Measurements from ENCODE around the gene CENPS.
"Not testable (repeated sequence)": the region's sequence is repeated elsewhere in the genome, so short reads cannot be mapped to it uniquely, and the experiment has no call there.

The CENPS gene

GRCh38 chr1:10402729-10403274 lies 27.4 kb upstream of the CENPS start:
- Mint-ChIP-seq H3K4me3 (no peak overlapping the region), H3K27ac (no peak overlapping the region), H3K27me3 (no peaks in the 10 kb centered on the region), H3K4me1 (peaks cover 24% of the 10 kb centered on the region), H3K9me3 (no peaks in the 10 kb centered on the region), H3K36me3 (peaks cover 11% of the 10 kb centered on the region)

GRCh38 chr1:10407201-10407600 lies 23.0 kb upstream of the CENPS start:
- Mint-ChIP-seq H3K4me1 (peaks cover 3% of the 10 kb centered on the region), H3K27me3 (no peaks in the 10 kb centered on the region), H3K9me3 (no peaks in the 10 kb centered on the region), H3K27ac (no peak overlapping the region), H3K4me3 (no peak overlapping the region), H3K36me3 (peaks cover 23% of the 10 kb centered on the region)

- H3K36me3 Mint-ChIP-seq = peaks cover 23% of the 10 kb centered on the region
- no peak overlapping the region for H3K4me3 Mint-ChIP-seq
- peak overlapping the region; percentile 92 for H3K27ac Mint-ChIP-seq
- no peaks in the 10 kb centered on the region for H3K27me3 Mint-ChIP-seq
- no peaks in the 10 kb centered on the region for H3K9me3 Mint-ChIP-seq
- peaks cover 7% of the 10 kb centered on the region for H3K4me1 Mint-ChIP-seq
Observed at GRCh38 chr1:10415211-10415930, 14.9 kb upstream of the CENPS start.

GRCh38 chr1:10415967-10416366 lies 14.3 kb upstream of the CENPS start:
- H3K36me3 Mint-ChIP-seq = peaks cover 21% of the 10 kb centered on the region
- not testable (repeated sequence) for H3K4me1 Mint-ChIP-seq, H3K27me3 Mint-ChIP-seq, H3K4me3 Mint-ChIP-seq, H3K9me3 Mint-ChIP-seq
- H3K27ac Mint-ChIP-seq = peak overlapping the region; percentile 70

GRCh38 chr1:10418741-10419140 lies 11.5 kb upstream of the CENPS start:
- not testable (repeated sequence) for H3K4me3 Mint-ChIP-seq, H3K9me3 Mint-ChIP-seq, H3K36me3 Mint-ChIP-seq, H3K27ac Mint-ChIP-seq, H3K4me1 Mint-ChIP-seq, H3K27me3 Mint-ChIP-seq

- H3K9me3 Mint-ChIP-seq = no peaks in the 10 kb centered on the region
- no peaks in the 10 kb centered on the region for H3K27me3 Mint-ChIP-seq
- no peak overlapping the region for H3K27ac Mint-ChIP-seq
- no peak overlapping the region for H3K4me3 Mint-ChIP-seq
- peaks cover 7% of the 10 kb centered on the region for H3K4me1 Mint-ChIP-seq
- peaks cover 6% of the 10 kb centered on the region for H3K36me3 Mint-ChIP-seq
Observed at GRCh38 chr1:10419351-10419750, 10.9 kb upstream of the CENPS start.

- H3K4me3 Mint-ChIP-seq = no peak overlapping the region
- no peaks in the 10 kb centered on the region for H3K4me1 Mint-ChIP-seq
- no peaks in the 10 kb centered on the region for H3K9me3 Mint-ChIP-seq
- H3K27me3 Mint-ChIP-seq = no peaks in the 10 kb centered on the region
- no peak overlapping the region for H3K27ac Mint-ChIP-seq
- H3K36me3 Mint-ChIP-seq = peaks cover 6% of the 10 kb centered on the region
Observed at GRCh38 chr1:10421637-10422036, 8.6 kb upstream of the CENPS start.

- H3K27ac Mint-ChIP-seq = no peak overlapping the region
- H3K9me3 Mint-ChIP-seq = no peaks in the 10 kb centered on the region
- H3K4me1 Mint-ChIP-seq = peaks cover 3% of the 10 kb centered on the region
Observed at GRCh38 chr1:10424034-10424433, 6.2 kb upstream of the CENPS start.

GRCh38 chr1:10424651-10425050 lies 5.6 kb upstream of the CENPS start:
- no peaks in the 10 kb centered on the region for H3K27me3 Mint-ChIP-seq
- peaks cover under 1% of the 10 kb centered on the region for H3K36me3 Mint-ChIP-seq
- no peak overlapping the region for H3K27ac Mint-ChIP-seq
- no peak overlapping the region for H3K4me3 Mint-ChIP-seq
- H3K9me3 Mint-ChIP-seq = no peaks in the 10 kb centered on the region
- H3K4me1 Mint-ChIP-seq = peaks cover 8% of the 10 kb centered on the region

More at GRCh38 chr1:10424034-10424433, 6.2 kb upstream of the CENPS start:
- Mint-ChIP-seq H3K36me3 (peaks cover 5% of the 10 kb centered on the region), H3K4me3 (no peak overlapping the region), H3K27me3 (no peaks in the 10 kb centered on the region)

- not testable (repeated sequence) for H3K36me3 Mint-ChIP-seq, H3K9me3 Mint-ChIP-seq, H3K27me3 Mint-ChIP-seq, H3K27ac Mint-ChIP-seq, H3K4me3 Mint-ChIP-seq
- peaks cover 14% of the 10 kb centered on the region for H3K4me1 Mint-ChIP-seq
Observed at GRCh38 chr1:10425826-10426534, 4.3 kb upstream of the CENPS start.

GRCh38 chr1:10426535-10426848 lies 3.7 kb upstream of the CENPS start:
- peaks cover 19% of the 10 kb centered on the region for H3K4me1 Mint-ChIP-seq
- not testable (repeated sequence) for H3K4me3 Mint-ChIP-seq, H3K36me3 Mint-ChIP-seq, H3K27ac Mint-ChIP-seq, H3K27me3 Mint-ChIP-seq, H3K9me3 Mint-ChIP-seq

- Mint-ChIP-seq H3K4me3 (no peak overlapping the region), H3K27ac (no peak overlapping the region), H3K4me1 (peaks cover 19% of the 10 kb centered on the region), H3K27me3 (no peaks in the 10 kb centered on the region), H3K36me3 (no peaks in the 10 kb centered on the region), H3K9me3 (no peaks in the 10 kb centered on the region)
Observed at GRCh38 chr1:10428984-10429383, 1.2 kb upstream of the CENPS start.

GRCh38 chr1:10429868-10430215 lies 391 bp upstream of the CENPS start:
- Mint-ChIP-seq H3K9me3 (no peaks in the 10 kb centered on the region), H3K36me3 (no peaks in the 10 kb centered on the region), H3K27me3 (no peaks in the 10 kb centered on the region), H3K4me3 (peak overlapping the region; percentile 92), H3K4me1 (peaks cover 19% of the 10 kb centered on the region), H3K27ac (peak overlapping the region; percentile 97)

GRCh38 chr1:10431070-10431730 lies 967 bp downstream of the CENPS start:
- H3K27ac Mint-ChIP-seq = peak overlapping the region; percentile 97
- no peaks in the 10 kb centered on the region for H3K36me3 Mint-ChIP-seq
- peak overlapping the region; percentile 92 for H3K4me3 Mint-ChIP-seq
- H3K27me3 Mint-ChIP-seq = no peaks in the 10 kb centered on the region
- H3K9me3 Mint-ChIP-seq = no peaks in the 10 kb centered on the region
- H3K4me1 Mint-ChIP-seq = peaks cover 19% of the 10 kb centered on the region

- H3K9me3 Mint-ChIP-seq = no peaks in the 10 kb centered on the region
- H3K36me3 Mint-ChIP-seq = no peaks in the 10 kb centered on the region
- H3K4me3 Mint-ChIP-seq = no peak overlapping the region
- no peak overlapping the region for H3K27ac Mint-ChIP-seq
- no peaks in the 10 kb centered on the region for H3K27me3 Mint-ChIP-seq
- H3K4me1 Mint-ChIP-seq = peaks cover 16% of the 10 kb centered on the region
Observed at GRCh38 chr1:10432910-10433700, 2.9 kb downstream of the CENPS start.
